Gastroesophageal sphincter (tissue), 4 donors: Measurements from ENCODE around the gene TRUB2. TPM values are rescaled to one million over a fixed set of nuclear protein-coding genes. Genes with fewer than 3 reads are reported as not detected.

Source experiments
- ATAC-seq: fragments of 150-250 bp; one replicate; pipeline ENCODE4 v1.9.1; 2016; ENCODE audit warnings: mild to moderate bottlenecking, moderate library complexity
- H3K27ac ChIP-seq, 4 donors: fragments of 200-600 bp; sonication (generic) in 3 of 4; 1 replicate in 3 of 4; 2 replicates in 1 of 4; pipeline ENCODE4 v1.5.1; 2016 to 2019
- H3K27me3 ChIP-seq: fragments of 200-600 bp; sonication (generic); one replicate; pipeline ENCODE4 v1.5.1; 2019
- H3K36me3 ChIP-seq, 2 donors: fragments of 200-600 bp; sonication (generic); one replicate each; pipeline ENCODE4 v1.5.1; 2019; ENCODE audit warnings: control low read depth in 1 of 2
- H3K4me1 ChIP-seq, 3 donors: fragments of 200-600 bp; sonication (generic); 1 replicate in 2 of 3; 2 replicates in 1 of 3; pipeline ENCODE4 v1.5.1; 2016 to 2019; ENCODE audit warnings: control low read depth in 2 of 3
- H3K4me3 ChIP-seq, 2 donors: fragments of 200-600 bp; sonication (generic); one replicate each; pipeline ENCODE4 v1.5.1; 2019; ENCODE audit warnings: mild to moderate bottlenecking in 1 of 2, moderate library complexity in 1 of 2
- H3K9me3 ChIP-seq, 3 donors: fragments of 200-600 bp; sonication (generic); one replicate each; pipeline ENCODE4 v1.5.1; 2017 to 2019; ENCODE audit warnings: control low read depth in 2 of 3
- CTCF ChIP-seq, 4 experiments: fragments of 200-600 bp in 2 of 4; fragments of 450-650 bp in 2 of 4; sonication (generic) in 1 of 4; IDR thresholded peaks; one replicate each; pipeline ENCODE4 v1.5.1; 2017 to 2019; ENCODE audit warnings: antibody characterized with exemption in 4 of 4, mild to moderate bottlenecking in 2 of 4, moderate library complexity in 2 of 4
- EP300 ChIP-seq: sonication (generic); formaldehyde crosslinking; IDR thresholded peaks from one replicate; pipeline ENCODE4 v1.6.1; 2017; ENCODE audit warnings: antibody characterized with exemption, mild to moderate bottlenecking
- POLR2A ChIP-seq, 2 donors: fragments of 450-650 bp; IDR thresholded peaks; one replicate each; pipeline ENCODE4 v1.6.1; 2017; ENCODE audit warnings: antibody characterized with exemption in 2 of 2, mild to moderate bottlenecking in 2 of 2, moderate library complexity in 1 of 2
- POLR2AphosphoS5 ChIP-seq: sonication (generic); formaldehyde crosslinking; IDR thresholded peaks from one replicate; pipeline ENCODE4 v1.6.1; 2017; ENCODE audit warnings: antibody characterized with exemption
- WGBS, 2 donors: methylation state at CpG; one replicate each; pipeline ENCODE4 v1.1.5; 2018; ENCODE audit warnings: low coverage in 1 of 2; 5-methylcytosine and 5-hydroxymethylcytosine counted together
- total RNA-seq, 4 donors: library from RNA; depleted of rRNA; stranded (reverse); fragments of >200 nt; gene quantifications; one replicate each; pipeline ENCODE4 v1.1.0, GENCODE V29; 2016

The TRUB2 gene
- total RNA-seq, 4 donors from 2014 or later = 5.1 to 11.4 (median 7.5) TPM

DNA sequence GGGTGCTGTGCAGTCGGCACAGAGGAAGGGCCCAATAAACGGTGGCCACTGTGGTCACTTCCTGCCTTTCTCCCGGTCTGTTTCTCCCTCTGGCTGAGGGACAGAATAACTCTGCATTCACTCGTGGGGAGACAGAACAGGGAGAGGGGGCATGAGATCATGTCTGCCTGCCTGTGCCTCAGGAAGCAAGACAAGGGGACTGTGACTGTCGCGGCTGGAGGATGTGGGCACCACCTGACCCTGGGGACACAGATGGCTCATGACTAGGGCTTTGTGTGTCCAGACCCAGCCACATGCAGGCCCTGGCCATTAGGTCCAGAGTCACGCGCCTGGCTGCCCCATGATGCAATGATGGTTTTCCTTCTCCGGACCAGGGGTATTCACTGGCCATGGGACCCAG, 5.8 kb downstream of the TRUB2 start:
- WGBS, 2 donors = 49 to 94% methylated on average over 3 to 7 of the region's 9 CpGs
- H3K9me3 ChIP-seq = no peaks in the 10 kb centered on the region
- peaks cover 0 to 10% (median 3%) of the 10 kb centered on the region in 3 donors for H3K4me1 ChIP-seq
- H3K27me3 ChIP-seq = no peaks in the 10 kb centered on the region
- no peak overlapping the region for H3K27ac ChIP-seq
- no peak for ATAC-seq
- peaks cover 0 to 92% of the 10 kb centered on the region in 2 donors for H3K36me3 ChIP-seq
- no peak overlapping the region for H3K4me3 ChIP-seq
- TF ChIP-seq POLR2A (IDR thresholded peaks at IDR 0.05) = no peak
- no peak for TF ChIP-seq EP300
- TF ChIP-seq POLR2AphosphoS5 = no peak
- TF ChIP-seq CTCF (IDR thresholded peaks at IDR 0.05) = no peak

GRCh38 chr9:128314697-128315096, 7.5 kb downstream of the TRUB2 start:
- Histone ChIP-seq H3K27ac (no peak overlapping the region), H3K4me3 (no peak overlapping the region), H3K4me1 (no peaks in the 10 kb centered on the region), H3K27me3 (no peaks in the 10 kb centered on the region), H3K9me3 (no peaks in the 10 kb centered on the region), H3K36me3 (peaks cover 0 to 97% of the 10 kb centered on the region in 2 donors)
- WGBS, 2 donors = 90 to 95% methylated on average over 2 to 4 of the region's 4 CpGs
- no peak for TF ChIP-seq CTCF (IDR thresholded peaks at IDR 0.05)
- no peak for TF ChIP-seq POLR2AphosphoS5
- no peak for TF ChIP-seq POLR2A (IDR thresholded peaks at IDR 0.05)
- TF ChIP-seq EP300 = no peak
- ATAC-seq = no peak

- no peak for ATAC-seq
- H3K4me3 ChIP-seq = no peak overlapping the region
- peaks cover 0 to 76% of the 10 kb centered on the region in 2 donors for H3K36me3 ChIP-seq
- WGBS, 2 donors = 89% methylated on average over 4 of the region's 10 CpGs; no CpG with 5 or more reads in 1 of the 2 donors
- H3K27ac ChIP-seq = no peak overlapping the region
- H3K9me3 ChIP-seq = no peaks in the 10 kb centered on the region
- no peaks in the 10 kb centered on the region for H3K4me1 ChIP-seq
- H3K27me3 ChIP-seq = no peaks in the 10 kb centered on the region
- TF ChIP-seq POLR2AphosphoS5 (no peak), CTCF (IDR thresholded peaks at IDR 0.05) (no peak), EP300 (no peak), POLR2A (IDR thresholded peaks at IDR 0.05) (no peak)
Observed at GRCh38 chr9:128310461-128310860, 11.8 kb downstream of the TRUB2 start.

GRCh38 chr9:128309551-128309950, 12.7 kb downstream of the TRUB2 start:
- Histone ChIP-seq H3K27ac (no peak overlapping the region), H3K27me3 (no peaks in the 10 kb centered on the region), H3K4me1 (no peaks in the 10 kb centered on the region), H3K4me3 (no peak overlapping the region), H3K9me3 (no peaks in the 10 kb centered on the region), H3K36me3 (peaks cover 0 to 67% of the 10 kb centered on the region in 2 donors)
- no peak for ATAC-seq
- TF ChIP-seq POLR2AphosphoS5 (no peak), POLR2A (IDR thresholded peaks at IDR 0.05) (no peak), CTCF (IDR thresholded peaks at IDR 0.05) (no peak), EP300 (no peak)
- WGBS, 2 donors = 83 to 95% methylated on average over 1 to 3 of the region's 16 CpGs

DNA sequence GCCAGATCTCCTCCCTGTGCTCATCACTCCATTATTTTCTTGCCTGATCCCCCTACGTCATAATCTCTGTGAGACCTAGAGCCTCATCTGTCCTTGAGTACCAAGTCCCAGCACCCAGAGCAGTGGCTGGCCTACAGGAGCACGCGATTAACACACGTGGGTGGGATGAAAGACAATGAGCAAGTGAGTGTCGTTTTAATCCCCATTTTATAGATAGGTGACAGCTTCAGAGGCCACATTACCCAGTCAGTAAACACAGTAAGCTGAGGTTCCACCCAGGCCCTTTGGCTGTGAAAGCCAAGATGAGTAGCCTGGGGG, 17.3 kb downstream of the TRUB2 start:
- Histone ChIP-seq H3K36me3 (peaks cover 0 to 24% of the 10 kb centered on the region in 2 donors), H3K27me3 (no peaks in the 10 kb centered on the region), H3K4me1 (no peaks in the 10 kb centered on the region), H3K4me3 (no peak overlapping the region), H3K9me3 (no peaks in the 10 kb centered on the region), H3K27ac (no peak overlapping the region)
- ATAC-seq = no peak
- WGBS, 2 donors = 33% methylated on average over 5 of the region's 5 CpGs; no CpG with 5 or more reads in 1 of the 2 donors
- TF ChIP-seq EP300 (no peak), CTCF (IDR thresholded peaks at IDR 0.05) (no peak), POLR2AphosphoS5 (no peak), POLR2A (IDR thresholded peaks at IDR 0.05) (no peak)
